ENCODE data around the gene ACOT4.
"Not testable (repeated sequence)": the region's sequence is repeated elsewhere in the genome, so short reads cannot be mapped to it uniquely, and the experiment has no call there.

Gene ACOT4

GRCh38 chr14:73634011-73634833 lies 42.5 kb downstream of the ACOT4 start:
- no peak for DNase-seq

- DNase-seq = not testable (repeated sequence)
Observed at GRCh38 chr14:73636355-73636754, 44.7 kb downstream of the ACOT4 start.

GRCh38 chr14:73637830-73638229 lies 46.2 kb downstream of the ACOT4 start:
- no peak for DNase-seq

DNA sequence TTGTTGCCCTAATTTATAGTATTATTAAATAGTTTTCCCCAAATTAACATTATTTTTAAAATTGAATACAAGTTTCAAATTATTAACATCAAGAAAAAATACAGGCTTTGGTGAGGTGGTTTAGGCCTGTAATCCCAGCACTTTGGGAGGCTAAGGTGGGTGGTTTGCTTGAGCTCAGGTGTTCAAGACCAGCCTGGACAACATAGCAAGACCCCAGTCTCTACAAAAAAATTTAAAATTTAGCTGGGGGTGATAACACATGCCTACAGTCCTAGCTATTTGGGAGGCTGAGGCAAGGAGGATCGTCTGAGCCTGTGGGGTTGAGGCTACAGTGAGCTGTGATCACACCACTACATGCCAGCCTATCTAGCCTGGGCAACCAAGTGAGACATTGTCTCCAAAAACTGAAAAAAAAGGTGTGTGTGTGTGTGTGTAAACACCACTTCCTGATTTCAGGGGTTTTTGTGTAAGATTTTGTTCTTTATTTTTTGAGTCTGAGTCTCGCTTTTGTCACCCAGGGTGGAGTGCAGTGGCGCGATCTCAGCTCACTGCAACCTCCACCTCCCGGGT lies 49.2 kb downstream of the ACOT4 start:
- DNase-seq = no peak

GRCh38 chr14:73644531-73645247 lies 53.0 kb downstream of the ACOT4 start, which contains the start of gene DNAL1:
DNAL1 (plus strand) TSS chr14:73644986; CDS start chr14:73645040, 54 bp downstream.
- DNase-seq = peak; percentile 90

DNA sequence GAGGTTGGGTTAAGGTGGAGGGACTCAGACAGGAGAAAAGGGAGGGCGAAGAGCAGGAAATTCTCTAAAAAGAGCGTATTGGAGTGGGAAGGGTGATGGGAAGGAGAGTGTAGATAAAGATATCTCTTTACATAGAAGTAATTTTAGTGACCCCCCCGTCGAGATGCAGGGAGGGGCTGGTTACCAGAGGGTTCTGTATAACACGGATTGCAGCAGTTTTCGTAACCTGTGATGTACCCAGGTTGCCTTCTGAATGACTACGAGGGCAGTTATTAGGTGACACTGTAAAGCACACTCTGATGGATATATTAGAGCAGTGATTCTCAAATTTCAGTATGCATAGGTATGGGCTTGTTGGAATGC lies 53.6 kb downstream of the ACOT4 start:
- no peak for DNase-seq
